ENCODE data around the gene PRPS1. TPM values are rescaled to one million over a fixed set of nuclear protein-coding genes. Genes with fewer than 3 reads are reported as not detected.
"Not testable (repeated sequence)": the region's sequence is repeated elsewhere in the genome, so short reads cannot be mapped to it uniquely, and the experiment has no call there.

Gene PRPS1
- total RNA-seq, 1 donor from 2014 or later, result 19.9 TPM

GRCh38 chrX:107684956-107685385, 56.7 kb downstream of the PRPS1 start:
- Histone ChIP-seq H3K4me3 (no peak overlapping the region), H3K9me3 (no peaks in the 10 kb centered on the region), H3K36me3 (no peaks in the 10 kb centered on the region), H3K27ac (peak overlapping the region; percentile 70), H3K27me3 (no peaks in the 10 kb centered on the region), H3K4me1 (peaks cover 45% of the 10 kb centered on the region)
- peak in 1 of 2 donors; percentile 93 for DNase-seq (ENCODE audit: extremely low spot score in 2 of 2)
- TF ChIP-seq CTCF (IDR thresholded peaks at IDR 0.05) (no peak), POLR2A (IDR thresholded peaks at IDR 0.05) (no peak), POLR2AphosphoS5 (IDR thresholded peaks at IDR 0.05; ENCODE audit: insufficient read depth in 1 of 2, low read depth in 1 of 2) (peak in 1 of 2 donors; percentile 71)
- intact Hi-C loops (cut with DNase I), result no loop called here

GRCh38 chrX:107685586-107685985, 57.3 kb downstream of the PRPS1 start:
- peak overlapping the region; percentile 70 for H3K27ac ChIP-seq
- H3K36me3 ChIP-seq; H3K4me3 ChIP-seq; H3K27me3 ChIP-seq; intact Hi-C loops (cut with DNase I); H3K9me3 ChIP-seq; DNase-seq (ENCODE audit: extremely low spot score in 2 of 2): not testable (repeated sequence)
- H3K4me1 ChIP-seq, result peaks cover 39% of the 10 kb centered on the region

- Histone ChIP-seq H3K9me3 (no peaks in the 10 kb centered on the region), H3K27ac (peak overlapping the region; percentile 70), H3K36me3 (no peaks in the 10 kb centered on the region), H3K4me1 (peaks cover 34% of the 10 kb centered on the region), H3K4me3 (no peak overlapping the region), H3K27me3 (no peaks in the 10 kb centered on the region)
- DNase-seq (ENCODE audit: extremely low spot score in 2 of 2), result no peak
- intact Hi-C loops (cut with DNase I), result no loop called here
- TF ChIP-seq CTCF (IDR thresholded peaks at IDR 0.05) (no peak), POLR2AphosphoS5 (IDR thresholded peaks at IDR 0.05; ENCODE audit: insufficient read depth in 1 of 2, low read depth in 1 of 2) (no peak), POLR2A (IDR thresholded peaks at IDR 0.05) (no peak)
Observed at GRCh38 chrX:107686026-107686425, 57.7 kb downstream of the PRPS1 start.

GRCh38 chrX:107686792-107687191, 58.5 kb downstream of the PRPS1 start:
- H3K9me3 ChIP-seq, result no peaks in the 10 kb centered on the region
- TF ChIP-seq POLR2AphosphoS5 (IDR thresholded peaks at IDR 0.05; ENCODE audit: insufficient read depth in 1 of 2, low read depth in 1 of 2) (no peak), CTCF (IDR thresholded peaks at IDR 0.05) (no peak), POLR2A (IDR thresholded peaks at IDR 0.05) (no peak)
- H3K27ac ChIP-seq, result peak overlapping the region; percentile 70
- intact Hi-C loops (cut with DNase I), result no loop called here
- H3K36me3 ChIP-seq, result no peaks in the 10 kb centered on the region
- no peaks in the 10 kb centered on the region for H3K27me3 ChIP-seq
- no peak overlapping the region for H3K4me3 ChIP-seq
- peaks cover 34% of the 10 kb centered on the region for H3K4me1 ChIP-seq
- DNase-seq (ENCODE audit: extremely low spot score in 2 of 2), result no peak

- no peak overlapping the region for H3K27ac ChIP-seq
- no peak overlapping the region for H3K4me3 ChIP-seq
- H3K4me1 ChIP-seq, result peaks cover 31% of the 10 kb centered on the region
- TF ChIP-seq POLR2A (IDR thresholded peaks at IDR 0.05) (no peak), CTCF (IDR thresholded peaks at IDR 0.05) (no peak), POLR2AphosphoS5 (IDR thresholded peaks at IDR 0.05; ENCODE audit: insufficient read depth in 1 of 2, low read depth in 1 of 2) (no peak)
- no peaks in the 10 kb centered on the region for H3K9me3 ChIP-seq
- DNase-seq (ENCODE audit: extremely low spot score in 2 of 2), result no peak
- no peaks in the 10 kb centered on the region for H3K36me3 ChIP-seq
- H3K27me3 ChIP-seq, result no peaks in the 10 kb centered on the region
- intact Hi-C loops (cut with DNase I), result no loop called here
Observed at GRCh38 chrX:107687445-107687844, 59.1 kb downstream of the PRPS1 start.

Data from vagina (tissue), 2 donors.